Measurements from ENCODE around the gene TMEM150B.

TMEM150B gene

DNA sequence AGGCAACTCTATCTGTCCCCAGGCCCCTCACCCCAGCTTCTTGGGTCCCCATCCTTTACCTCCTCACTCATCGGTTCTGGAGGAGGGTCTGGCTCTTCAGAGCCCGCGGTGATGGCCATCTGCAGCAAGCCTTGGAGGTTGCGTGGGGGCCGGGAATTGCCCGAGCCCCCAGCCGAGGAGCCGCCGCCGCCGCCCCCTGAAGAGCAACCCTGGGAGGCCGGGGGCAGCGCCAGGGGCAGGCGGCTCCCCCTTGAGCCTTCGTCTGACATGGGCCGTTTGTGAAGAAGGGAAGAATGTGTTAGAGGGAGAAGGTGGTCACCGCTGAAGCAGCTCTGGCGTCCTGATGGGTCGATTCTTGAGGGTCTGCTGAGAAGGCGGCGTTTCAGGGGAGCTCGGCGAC is 45.8 kb downstream of the TMEM150B start:
- WGBS = 9% methylated on average over 19 of the region's 23 CpGs
- H3K14ac ChIP-seq (ENCODE audit: low read length in 2 of 2) = no peak overlapping the region
- no peaks in the 10 kb centered on the region for H3K9me3 ChIP-seq (ENCODE audit: control insufficient read depth, low read length)
- no peak overlapping the region for H2BK5ac ChIP-seq (ENCODE audit: low read depth, low read length, poor library complexity, severe bottlenecking)
- peak overlapping the region; percentile 31 for H4K91ac ChIP-seq (ENCODE audit: low read length)
- peaks cover 0 to 5% of the 10 kb centered on the region in 2 experiments for H3K27me3 ChIP-seq (ENCODE audit: control insufficient read depth in 1 of 2, insufficient read depth in 1 of 2, low read length in 2 of 2)
- peak overlapping the region; percentile 30 for H2BK15ac ChIP-seq (ENCODE audit: low read depth, poor library complexity, severe bottlenecking)
- peaks cover 21 to 26% of the 10 kb centered on the region in 2 experiments for H3K36me3 ChIP-seq (ENCODE audit: control insufficient read depth in 1 of 2, insufficient read depth in 2 of 2, low read depth in 1 of 2, low read length in 2 of 2)
- H2BK12ac ChIP-seq (ENCODE audit: low read length in 2 of 2) = no peak overlapping the region
- DNase-seq = no peak
- peaks cover 19% of the 10 kb centered on the region for H3K79me1 ChIP-seq (replicated peaks; ENCODE audit: low read length, poor library complexity, severe bottlenecking)
- H3K4me1 ChIP-seq (ENCODE audit: control insufficient read depth, insufficient read depth, low read depth, low read length) = peaks cover 10% of the 10 kb centered on the region
- no peak overlapping the region for H3K4ac ChIP-seq (ENCODE audit: low read depth in 1 of 2, low read length in 2 of 2)
- no peak overlapping the region for H2AK5ac ChIP-seq (ENCODE audit: low read length, severe bottlenecking)
- peak overlapping the region in 1 of 2 experiments; percentile 11 for H3K18ac ChIP-seq (ENCODE audit: low read depth in 1 of 2, low read length in 2 of 2)
- H2AFZ ChIP-seq (ENCODE audit: low read depth, low read length) = peak overlapping the region; percentile 84
- H3K4me3 ChIP-seq (ENCODE audit: insufficient read depth in 1 of 2, low read depth in 1 of 2, low read length in 2 of 2) = peak overlapping the region; percentile 82 to 99
- H4K8ac ChIP-seq (ENCODE audit: low read length) = peak overlapping the region; percentile 95
- peak overlapping the region; percentile 69 for H3K4me2 ChIP-seq (ENCODE audit: low read length, poor library complexity, severe bottlenecking)
- H3K23ac ChIP-seq (ENCODE audit: low read length in 2 of 2) = no peak overlapping the region
- peak overlapping the region; percentile 96 for H3K9ac ChIP-seq (ENCODE audit: low read length)
- H2BK120ac ChIP-seq (ENCODE audit: low read depth, low read length) = no peak overlapping the region
- no peak overlapping the region for H3K27ac ChIP-seq (ENCODE audit: low read length, poor library complexity, severe bottlenecking)

DNA sequence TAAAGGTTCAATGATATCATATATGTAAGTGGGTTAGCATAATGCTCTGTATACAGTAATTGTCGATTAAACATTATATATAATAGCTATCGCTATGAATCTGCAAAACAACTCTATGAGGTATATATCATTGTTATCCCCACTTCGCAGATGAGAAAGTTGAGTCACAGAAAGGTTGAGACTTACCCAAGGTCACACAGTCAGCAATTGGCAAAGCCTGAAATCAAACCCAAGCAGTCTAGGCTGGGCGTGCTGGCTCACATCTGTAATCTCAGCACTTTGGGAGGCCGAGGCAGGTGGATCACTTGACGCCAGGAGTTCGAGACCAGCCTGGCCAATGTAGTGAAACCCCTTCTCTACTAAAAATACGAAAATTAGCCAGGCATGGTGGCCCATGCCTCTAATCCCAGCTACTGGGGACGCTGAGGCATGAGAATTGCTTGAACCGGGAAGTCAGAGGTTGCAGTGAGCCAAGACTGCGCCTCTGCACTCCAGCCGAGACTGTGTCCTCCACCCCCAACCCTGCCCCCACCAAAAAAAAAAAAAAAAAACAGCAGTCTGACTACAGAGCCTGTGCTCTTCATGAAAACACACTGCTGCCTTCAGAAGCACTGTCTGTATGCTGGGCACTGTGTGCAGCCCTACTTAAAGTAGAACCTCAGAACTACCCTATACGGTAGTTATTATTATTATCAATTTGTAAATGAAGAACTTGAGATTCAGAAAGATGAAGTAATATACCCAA is 46.6 kb downstream of the TMEM150B start:
- Histone ChIP-seq H3K27me3 (ENCODE audit: control insufficient read depth in 1 of 2, insufficient read depth in 1 of 2, low read length in 2 of 2) (peaks cover 0 to 5% of the 10 kb centered on the region in 2 experiments), H3K18ac (ENCODE audit: low read depth in 1 of 2, low read length in 2 of 2) (no peak overlapping the region), H2AFZ (ENCODE audit: low read depth, low read length) (no peak overlapping the region), H3K79me1 (replicated peaks; ENCODE audit: low read length, poor library complexity, severe bottlenecking) (peaks cover 24% of the 10 kb centered on the region), H3K4me1 (ENCODE audit: control insufficient read depth, insufficient read depth, low read depth, low read length) (peaks cover 10% of the 10 kb centered on the region), H2BK15ac (ENCODE audit: low read depth, poor library complexity, severe bottlenecking) (no peak overlapping the region), H3K36me3 (ENCODE audit: control insufficient read depth in 1 of 2, insufficient read depth in 2 of 2, low read depth in 1 of 2, low read length in 2 of 2) (peaks cover 28 to 32% of the 10 kb centered on the region in 2 experiments), H2BK120ac (ENCODE audit: low read depth, low read length) (no peak overlapping the region), H3K4me3 (ENCODE audit: insufficient read depth in 1 of 2, low read depth in 1 of 2, low read length in 2 of 2) (peak overlapping the region in 1 of 2 experiments; percentile 99), H2BK5ac (ENCODE audit: low read depth, low read length, poor library complexity, severe bottlenecking) (no peak overlapping the region), H3K14ac (ENCODE audit: low read length in 2 of 2) (no peak overlapping the region), H3K23ac (ENCODE audit: low read length in 2 of 2) (no peak overlapping the region), H4K8ac (ENCODE audit: low read length) (no peak overlapping the region), H4K91ac (ENCODE audit: low read length) (no peak overlapping the region), H3K9me3 (ENCODE audit: control insufficient read depth, low read length) (no peaks in the 10 kb centered on the region), H2BK12ac (ENCODE audit: low read length in 2 of 2) (no peak overlapping the region), H3K4ac (ENCODE audit: low read depth in 1 of 2, low read length in 2 of 2) (no peak overlapping the region), H3K4me2 (ENCODE audit: low read length, poor library complexity, severe bottlenecking) (no peak overlapping the region), H3K27ac (ENCODE audit: low read length, poor library complexity, severe bottlenecking) (no peak overlapping the region), H3K9ac (ENCODE audit: low read length) (peak overlapping the region; percentile 96), H2AK5ac (ENCODE audit: low read length, severe bottlenecking) (no peak overlapping the region)
- 96% methylated on average over 11 of the region's 13 CpGs for WGBS
- no peak for DNase-seq

- no peak overlapping the region for H4K91ac ChIP-seq (ENCODE audit: low read length)
- H3K4ac ChIP-seq (ENCODE audit: low read depth in 1 of 2, low read length in 2 of 2) = no peak overlapping the region
- WGBS = 95% methylated on average over 17 of the region's 17 CpGs
- H3K9me3 ChIP-seq (ENCODE audit: control insufficient read depth, low read length) = no peaks in the 10 kb centered on the region
- no peak overlapping the region for H2BK12ac ChIP-seq (ENCODE audit: low read length in 2 of 2)
- no peak overlapping the region for H4K8ac ChIP-seq (ENCODE audit: low read length)
- H3K14ac ChIP-seq (ENCODE audit: low read length in 2 of 2) = no peak overlapping the region
- H3K4me2 ChIP-seq (ENCODE audit: low read length, poor library complexity, severe bottlenecking) = no peak overlapping the region
- H2AFZ ChIP-seq (ENCODE audit: low read depth, low read length) = no peak overlapping the region
- no peak overlapping the region for H2BK120ac ChIP-seq (ENCODE audit: low read depth, low read length)
- H2BK5ac ChIP-seq (ENCODE audit: low read depth, low read length, poor library complexity, severe bottlenecking) = no peak overlapping the region
- H3K23ac ChIP-seq (ENCODE audit: low read length in 2 of 2) = no peak overlapping the region
- H3K79me1 ChIP-seq (replicated peaks; ENCODE audit: low read length, poor library complexity, severe bottlenecking) = peaks cover 26% of the 10 kb centered on the region
- no peak overlapping the region for H3K4me3 ChIP-seq (ENCODE audit: insufficient read depth in 1 of 2, low read depth in 1 of 2, low read length in 2 of 2)
- H3K4me1 ChIP-seq (ENCODE audit: control insufficient read depth, insufficient read depth, low read depth, low read length) = peaks cover 10% of the 10 kb centered on the region
- DNase-seq = no peak
- H3K18ac ChIP-seq (ENCODE audit: low read depth in 1 of 2, low read length in 2 of 2) = no peak overlapping the region
- H2AK5ac ChIP-seq (ENCODE audit: low read length, severe bottlenecking) = no peak overlapping the region
- H2BK15ac ChIP-seq (ENCODE audit: low read depth, poor library complexity, severe bottlenecking) = no peak overlapping the region
- no peak overlapping the region for H3K9ac ChIP-seq (ENCODE audit: low read length)
- no peak overlapping the region for H3K27ac ChIP-seq (ENCODE audit: low read length, poor library complexity, severe bottlenecking)
- H3K36me3 ChIP-seq (ENCODE audit: control insufficient read depth in 1 of 2, insufficient read depth in 2 of 2, low read depth in 1 of 2, low read length in 2 of 2) = peaks cover 35 to 41% of the 10 kb centered on the region in 2 experiments
- H3K27me3 ChIP-seq (ENCODE audit: control insufficient read depth in 1 of 2, insufficient read depth in 1 of 2, low read length in 2 of 2) = no peaks in the 10 kb centered on the region
Measured at GRCh38 chr19:55277494-55277893, 47.6 kb downstream of the TMEM150B start.

DNA sequence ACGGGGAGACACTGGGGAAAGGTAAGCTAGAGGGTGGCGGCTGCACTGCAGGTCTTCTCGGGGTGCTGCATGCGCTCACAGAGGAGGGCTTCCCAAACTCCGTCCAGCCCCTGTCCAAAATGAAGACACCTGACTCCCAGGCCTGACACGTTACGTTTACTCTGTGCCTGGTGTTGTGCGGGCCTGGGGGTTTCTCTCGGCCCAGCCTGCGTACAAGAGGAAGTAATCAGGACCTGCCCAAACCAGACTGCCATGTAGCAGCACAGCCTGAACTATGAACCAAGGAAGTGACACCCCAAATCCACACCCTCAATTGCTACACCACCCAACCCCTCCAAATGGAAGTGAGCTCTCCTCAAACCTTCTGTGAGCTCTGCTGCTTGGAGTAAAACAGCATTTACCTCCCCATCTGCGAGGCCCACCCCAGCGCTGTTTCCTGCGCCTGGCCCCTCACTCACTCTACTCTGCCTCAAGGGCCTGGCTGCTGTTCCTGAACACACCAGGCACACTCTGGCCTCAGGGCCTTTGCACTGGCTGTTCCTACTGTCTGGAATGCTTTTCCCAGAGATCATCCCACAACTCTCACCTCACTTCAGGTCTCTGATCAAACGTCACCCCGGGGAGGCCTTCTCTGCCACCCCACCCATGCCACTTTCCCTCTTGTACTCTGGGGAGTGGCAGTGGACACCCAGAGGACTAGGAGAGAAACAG is 48.3 kb downstream of the TMEM150B start:
- no peak overlapping the region for H3K14ac ChIP-seq (ENCODE audit: low read length in 2 of 2)
- H3K4me2 ChIP-seq (ENCODE audit: low read length, poor library complexity, severe bottlenecking) = no peak overlapping the region
- H2BK15ac ChIP-seq (ENCODE audit: low read depth, poor library complexity, severe bottlenecking) = no peak overlapping the region
- no peak overlapping the region for H2BK12ac ChIP-seq (ENCODE audit: low read length in 2 of 2)
- H4K8ac ChIP-seq (ENCODE audit: low read length) = no peak overlapping the region
- H3K27ac ChIP-seq (ENCODE audit: low read length, poor library complexity, severe bottlenecking) = no peak overlapping the region
- no peak overlapping the region for H2AK5ac ChIP-seq (ENCODE audit: low read length, severe bottlenecking)
- no peaks in the 10 kb centered on the region for H3K9me3 ChIP-seq (ENCODE audit: control insufficient read depth, low read length)
- H3K9ac ChIP-seq (ENCODE audit: low read length) = no peak overlapping the region
- no peak overlapping the region for H2AFZ ChIP-seq (ENCODE audit: low read depth, low read length)
- H3K79me1 ChIP-seq (replicated peaks; ENCODE audit: low read length, poor library complexity, severe bottlenecking) = peaks cover 27% of the 10 kb centered on the region
- peaks cover 40 to 41% of the 10 kb centered on the region in 2 experiments for H3K36me3 ChIP-seq (ENCODE audit: control insufficient read depth in 1 of 2, insufficient read depth in 2 of 2, low read depth in 1 of 2, low read length in 2 of 2)
- H3K4ac ChIP-seq (ENCODE audit: low read depth in 1 of 2, low read length in 2 of 2) = no peak overlapping the region
- no peak overlapping the region for H3K23ac ChIP-seq (ENCODE audit: low read length in 2 of 2)
- WGBS = 96% methylated on average over 13 of the region's 15 CpGs
- no peak overlapping the region for H4K91ac ChIP-seq (ENCODE audit: low read length)
- no peak overlapping the region for H3K4me3 ChIP-seq (ENCODE audit: insufficient read depth in 1 of 2, low read depth in 1 of 2, low read length in 2 of 2)
- no peaks in the 10 kb centered on the region for H3K27me3 ChIP-seq (ENCODE audit: control insufficient read depth in 1 of 2, insufficient read depth in 1 of 2, low read length in 2 of 2)
- no peak overlapping the region for H3K18ac ChIP-seq (ENCODE audit: low read depth in 1 of 2, low read length in 2 of 2)
- H2BK120ac ChIP-seq (ENCODE audit: low read depth, low read length) = no peak overlapping the region
- no peak overlapping the region for H2BK5ac ChIP-seq (ENCODE audit: low read depth, low read length, poor library complexity, severe bottlenecking)
- DNase-seq = no peak
- peaks cover 12% of the 10 kb centered on the region for H3K4me1 ChIP-seq (ENCODE audit: control insufficient read depth, insufficient read depth, low read depth, low read length)
